Skin of body (tissue), 2 donors: ENCODE measurements around the gene CSRNP2. TPM values are rescaled to one million over a fixed set of nuclear protein-coding genes. Genes with fewer than 3 reads are reported as not detected.
"Not testable (repeated sequence)": the region's sequence is repeated elsewhere in the genome, so short reads cannot be mapped to it uniquely, and the experiment has no call there.

Experiments
- DNase-seq: peaks from one replicate; lab custom pipeline; 2025; lab: John Stamatoyannopoulos, UW
- total RNA-seq: library from RNA; depleted of rRNA; stranded (reverse); fragments of >200 nt; gene quantifications from one replicate; pipeline ENCODE4 v1.2.3, GENCODE V29; 2014

The CSRNP2 gene
- total RNA-seq, 1 donor from 2014 or later: 15.5 TPM

DNA sequence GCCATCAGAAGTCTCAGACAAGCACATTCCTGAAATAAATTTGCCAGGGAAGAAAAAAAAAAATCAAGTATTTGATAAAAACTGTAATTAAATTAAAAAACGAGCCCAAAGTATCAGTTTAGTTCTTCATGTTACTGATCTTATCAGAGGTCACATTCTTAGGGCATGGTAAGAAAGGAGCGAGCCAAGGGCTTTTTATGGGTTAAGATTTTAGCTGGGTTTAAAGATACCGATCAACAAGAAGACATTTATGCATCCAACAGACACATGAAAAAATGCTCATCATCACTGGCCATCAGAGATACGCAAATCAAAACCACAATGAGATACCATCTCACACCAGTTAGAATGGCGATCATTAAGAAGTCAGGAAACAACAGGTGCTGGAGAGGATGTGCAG, 5.0 kb downstream of the CSRNP2 start:
- not testable (repeated sequence) for DNase-seq

DNA sequence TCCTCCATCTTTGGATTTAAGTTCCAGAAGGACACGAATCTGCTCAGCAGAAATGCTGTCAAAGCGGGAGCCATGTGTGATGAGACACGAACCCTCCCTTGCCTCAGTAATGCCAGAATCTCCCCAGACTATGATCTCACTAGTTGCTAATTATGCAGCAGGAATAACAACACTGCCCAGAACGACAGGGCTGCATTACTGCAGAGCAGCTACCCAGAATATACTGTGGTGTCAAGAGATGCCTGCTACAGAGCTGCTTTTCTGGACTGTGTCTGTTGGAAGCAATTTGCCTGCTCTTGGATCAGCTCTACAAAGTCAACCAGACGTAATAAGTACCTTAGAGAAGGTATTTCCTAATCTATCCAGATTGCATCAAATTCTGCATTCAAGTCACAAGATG, 5.5 kb downstream of the CSRNP2 start:
- DNase-seq: peak; percentile 16

DNA sequence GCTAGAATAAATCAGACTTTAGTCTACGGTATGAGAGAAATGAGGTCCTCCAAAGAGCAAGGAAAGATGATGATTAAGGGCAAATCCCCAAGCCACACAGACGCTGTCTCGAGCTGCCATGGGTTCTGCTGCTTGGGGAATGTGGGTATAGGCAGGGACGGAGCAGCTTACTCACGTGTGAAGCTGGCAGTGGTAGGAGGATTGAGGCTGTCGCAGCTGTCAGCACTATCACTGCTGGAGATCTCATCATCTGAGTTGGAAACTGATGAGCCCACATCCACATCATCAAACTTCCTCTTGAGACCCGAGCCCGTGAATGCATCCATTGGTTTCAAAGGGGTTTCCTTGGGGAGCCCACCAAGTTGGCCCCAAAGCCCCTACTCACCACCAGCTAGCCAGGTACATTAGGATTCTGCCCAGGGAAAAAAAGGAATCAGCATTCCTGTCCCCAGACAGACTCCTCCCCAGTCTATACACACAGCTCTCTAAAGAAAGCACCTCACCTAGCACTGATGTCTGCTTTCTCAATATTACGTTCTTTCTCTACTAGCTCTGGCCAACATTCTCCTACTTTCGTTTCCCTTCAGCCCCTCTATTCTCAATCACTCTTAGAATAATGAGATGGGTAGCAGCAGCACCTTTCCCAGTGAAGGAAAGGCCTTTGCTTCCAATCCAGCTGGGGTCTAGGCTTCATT, 7.0 kb downstream of the CSRNP2 start:
- DNase-seq: no peak

DNA sequence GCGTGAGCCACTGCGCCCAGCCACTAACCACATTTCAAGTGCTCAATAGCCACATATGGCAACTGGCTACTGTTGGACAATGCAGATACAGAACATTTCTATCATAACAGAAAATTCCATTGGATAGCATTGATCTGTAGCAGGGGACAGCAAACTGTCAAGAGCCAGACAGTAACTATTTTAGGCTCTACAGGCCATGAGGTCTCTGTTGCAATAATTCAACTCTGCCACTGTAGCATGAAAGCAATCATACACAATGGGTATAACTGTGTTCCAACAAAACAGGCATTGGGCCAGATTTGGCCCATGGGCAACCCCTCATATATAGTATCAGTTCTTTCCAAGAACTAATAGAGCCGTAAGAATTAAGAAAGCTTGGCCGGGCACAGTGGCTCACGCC, 8.0 kb downstream of the CSRNP2 start:
- DNase-seq: no peak

DNA sequence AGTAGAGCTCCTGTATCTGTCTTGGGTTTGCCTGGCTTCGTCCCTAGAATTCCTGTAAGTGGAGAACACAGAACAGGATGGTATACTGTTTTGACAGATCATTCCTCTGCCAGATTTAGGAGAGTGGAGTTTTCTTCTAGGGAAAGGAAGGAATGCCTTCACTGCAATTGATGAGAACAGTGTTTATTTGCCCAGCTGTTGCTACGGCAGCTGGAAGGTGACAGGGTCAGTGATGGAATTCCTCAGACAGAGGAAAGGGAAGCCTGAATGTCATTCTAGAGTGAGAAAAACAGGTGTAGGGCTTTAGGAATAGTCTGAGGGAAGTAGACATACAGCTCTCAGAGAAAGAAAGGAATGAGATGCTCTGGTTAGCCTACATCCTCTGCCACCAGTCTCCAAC, 11.7 kb downstream of the CSRNP2 start:
- no peak for DNase-seq

DNA sequence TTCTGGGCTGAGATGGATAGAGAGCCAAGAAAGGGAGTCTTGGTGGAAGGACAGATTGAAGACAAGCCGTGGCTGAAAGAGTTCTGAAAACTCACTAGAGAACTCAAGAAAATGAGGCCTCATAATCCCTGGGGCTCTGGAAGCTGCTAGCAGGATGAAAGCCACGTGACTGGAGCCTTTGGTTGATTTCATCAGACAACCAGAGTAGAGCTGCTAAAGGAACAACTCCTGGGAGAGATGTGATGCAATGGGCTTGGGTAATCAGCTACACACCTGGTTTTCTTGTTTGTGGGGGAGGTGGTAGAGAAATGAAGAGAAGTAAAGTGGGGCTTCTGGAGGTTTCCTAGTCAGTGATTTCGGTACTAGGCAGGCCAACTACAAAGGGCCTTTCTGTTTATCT, 13.4 kb downstream of the CSRNP2 start:
- no peak for DNase-seq

DNA sequence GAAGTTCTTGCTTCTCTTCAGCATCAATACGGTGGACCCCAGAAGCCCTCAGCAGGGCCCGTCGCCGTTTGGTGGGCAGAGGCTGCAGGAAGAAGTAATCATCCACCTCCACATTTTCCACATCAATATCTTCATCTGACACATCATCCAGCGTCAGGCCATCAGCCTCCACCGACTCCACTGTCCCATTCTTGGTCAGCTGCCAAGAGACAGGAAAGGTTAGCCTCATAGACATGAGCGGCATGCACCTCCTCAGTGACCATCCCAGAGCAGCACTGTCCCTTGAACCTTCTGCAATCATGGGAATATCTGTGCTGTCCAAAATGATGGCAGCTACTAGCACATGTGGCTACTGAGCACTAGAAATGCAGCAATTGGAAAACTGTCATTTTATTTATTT, 15.6 kb downstream of the CSRNP2 start:
- no peak for DNase-seq

DNA sequence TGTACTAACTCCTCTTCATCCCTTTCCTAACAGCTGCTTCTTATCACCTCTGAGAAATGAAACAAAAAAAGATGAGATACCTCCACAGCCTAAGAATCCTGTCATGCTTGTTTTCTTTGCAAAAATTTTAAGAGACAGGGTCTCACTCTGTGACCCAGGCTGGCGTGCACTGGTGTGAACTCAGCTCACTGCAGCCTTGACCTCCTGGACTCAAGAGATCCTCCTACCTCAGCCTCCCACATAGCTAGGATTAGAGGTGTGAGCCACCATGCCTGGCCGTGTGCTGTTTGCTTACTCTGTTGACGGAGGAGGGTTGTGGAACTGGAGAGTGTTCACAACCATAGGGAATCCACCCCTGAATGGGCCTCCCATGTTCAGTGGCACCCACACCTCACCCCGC, 16.2 kb downstream of the CSRNP2 start:
- no peak for DNase-seq

DNA sequence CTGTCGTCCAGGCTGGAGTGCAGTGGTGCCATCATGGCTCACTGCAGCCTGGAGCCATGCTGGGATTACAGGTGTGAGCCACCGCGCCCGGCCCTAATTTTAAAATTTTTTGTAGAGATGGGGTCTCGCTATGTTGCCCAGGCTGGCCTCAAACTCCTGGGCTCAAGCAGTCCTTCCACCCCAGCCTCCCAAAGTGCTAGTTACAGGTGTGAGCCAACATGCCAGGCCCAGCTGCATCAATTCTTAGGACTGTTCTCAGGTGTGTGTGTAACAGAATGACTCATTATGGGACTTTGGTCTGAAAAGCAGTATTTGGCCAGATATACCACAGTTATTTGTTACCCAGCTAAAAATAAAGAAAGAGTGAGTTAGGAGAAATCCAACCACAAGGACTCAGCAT, 17.9 kb downstream of the CSRNP2 start:
- no peak for DNase-seq

DNA sequence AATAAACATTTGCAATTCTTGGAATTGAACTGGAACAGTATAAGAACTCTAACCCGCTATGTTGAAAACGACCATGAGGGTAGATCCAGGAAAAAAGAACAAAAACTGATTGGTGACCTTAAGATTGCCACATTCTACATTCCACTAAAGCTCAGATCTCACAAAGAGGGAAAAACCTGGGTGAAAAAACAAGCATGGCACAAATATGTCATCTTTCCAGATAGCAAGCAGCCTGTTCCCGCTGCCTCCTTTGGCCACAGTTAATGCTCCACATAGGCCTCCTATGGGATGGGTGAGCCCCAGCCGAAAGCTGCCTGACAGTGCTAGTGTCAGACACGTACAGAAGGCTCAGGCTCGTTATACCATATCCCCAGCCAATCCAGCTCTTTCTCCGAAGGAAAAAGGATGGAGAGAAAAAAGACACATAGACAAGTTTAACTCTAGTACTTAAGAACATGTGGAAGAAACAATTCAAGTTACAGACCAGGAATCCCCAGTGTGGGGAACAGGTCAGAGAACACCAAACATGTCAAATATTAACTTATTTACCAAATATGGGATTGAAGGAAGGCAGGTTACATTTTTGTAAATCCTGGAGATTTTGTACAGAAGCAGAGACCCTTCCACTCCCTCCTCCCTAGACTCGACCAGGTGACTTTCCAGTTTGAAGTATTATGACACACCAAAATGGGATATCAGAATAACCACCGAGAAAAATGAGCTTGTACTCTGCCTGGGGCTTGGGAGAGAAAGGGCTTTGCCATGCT, 20.6 kb downstream of the CSRNP2 start:
- no peak for DNase-seq

DNA sequence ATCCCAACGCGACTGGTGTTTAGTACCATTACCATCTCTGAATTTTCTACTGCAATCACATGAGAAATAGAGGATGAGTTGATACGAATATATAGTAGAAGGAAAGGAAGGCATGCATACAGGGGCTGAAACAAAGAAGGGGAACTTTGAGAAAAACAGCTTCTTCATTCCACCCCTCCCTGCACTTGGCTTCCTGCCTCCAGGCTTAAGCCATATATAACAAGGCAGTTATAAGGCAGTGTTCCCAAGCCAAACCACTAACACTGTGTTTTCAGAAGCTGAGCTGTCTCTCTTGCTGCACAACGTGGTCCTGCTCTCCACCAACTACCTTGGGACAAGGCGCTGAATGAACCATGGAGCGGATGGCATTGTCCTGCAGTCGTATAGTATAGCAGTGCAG, 24.3 kb downstream of the CSRNP2 start:
- no peak for DNase-seq

DNA sequence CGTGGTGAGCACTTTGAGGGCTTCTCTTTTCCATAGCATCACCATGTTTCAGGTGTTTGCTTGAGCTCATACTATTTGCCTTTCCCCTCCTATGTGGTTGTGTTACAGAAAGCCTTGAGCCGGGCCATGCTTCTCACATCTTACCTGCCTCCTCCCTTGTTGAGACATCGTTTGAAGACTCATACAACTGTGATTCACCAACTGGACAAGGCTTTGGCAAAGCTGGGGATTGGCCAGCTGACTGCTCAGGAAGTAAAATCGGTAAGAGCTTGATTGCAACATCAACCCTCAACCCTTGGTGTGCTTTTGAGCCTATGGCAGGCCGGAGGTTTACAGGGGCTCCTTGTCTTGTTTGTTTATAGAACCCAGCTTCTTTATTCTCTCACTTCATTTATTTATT, 27.2 kb downstream of the CSRNP2 start:
- no peak for DNase-seq

DNA sequence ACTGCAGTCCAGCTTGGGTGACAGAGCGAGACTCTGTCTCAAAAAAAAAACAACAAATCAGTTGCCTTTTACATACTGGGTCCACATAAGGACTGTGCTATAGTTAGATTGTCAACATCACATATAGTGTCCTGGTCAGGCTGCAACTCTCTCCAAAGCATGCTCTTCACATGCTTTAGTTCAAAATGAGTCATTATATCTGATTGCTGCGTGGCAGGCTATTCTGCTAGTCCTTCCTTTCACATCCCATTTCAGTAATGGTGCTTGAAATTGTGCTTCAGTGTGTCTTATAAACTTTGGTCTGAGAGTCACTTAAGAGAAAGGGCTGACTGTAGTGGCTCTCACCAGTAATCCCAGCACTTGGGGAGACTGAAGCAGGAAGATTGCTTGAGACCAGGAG, 28.3 kb downstream of the CSRNP2 start:
- DNase-seq: no peak

DNA sequence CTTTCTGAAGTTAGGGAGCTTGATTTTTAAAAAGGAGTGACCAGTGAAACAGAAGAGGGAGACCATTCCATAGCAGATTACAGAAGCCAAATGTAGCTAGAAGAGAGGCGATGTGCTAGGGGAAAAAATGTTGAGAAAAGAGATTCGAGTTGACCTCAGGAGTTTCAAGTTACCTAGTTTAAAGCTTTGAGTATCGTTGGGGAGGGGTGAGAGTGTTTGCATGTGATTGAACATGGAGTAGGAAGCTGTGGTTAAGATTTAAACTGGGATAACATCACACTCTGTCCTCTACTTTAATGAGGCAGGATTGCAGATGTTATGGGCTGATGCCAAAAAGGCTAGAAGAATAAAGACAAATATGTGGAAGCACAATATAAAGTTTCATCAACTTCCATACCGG, 31.6 kb downstream of the CSRNP2 start:
- no peak for DNase-seq

DNA sequence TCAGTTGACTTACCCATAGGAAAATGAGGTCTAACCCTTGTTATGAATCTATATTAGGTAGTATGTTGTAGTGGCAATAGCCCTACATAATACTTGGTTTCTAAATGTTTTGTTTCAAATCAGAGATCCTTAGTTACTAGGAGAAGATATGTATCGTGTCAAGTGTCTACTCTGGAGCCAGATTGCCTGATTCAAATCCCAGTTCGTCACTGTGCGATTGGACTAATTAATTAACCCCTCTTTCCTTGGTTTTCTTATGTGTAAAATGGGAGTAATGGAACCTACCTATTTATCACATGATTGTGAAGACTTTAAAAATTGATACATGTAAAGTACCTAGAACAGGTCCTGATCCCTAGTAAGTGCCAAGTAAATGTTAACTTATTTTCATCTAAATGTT, 33.9 kb downstream of the CSRNP2 start:
- DNase-seq: no peak

DNA sequence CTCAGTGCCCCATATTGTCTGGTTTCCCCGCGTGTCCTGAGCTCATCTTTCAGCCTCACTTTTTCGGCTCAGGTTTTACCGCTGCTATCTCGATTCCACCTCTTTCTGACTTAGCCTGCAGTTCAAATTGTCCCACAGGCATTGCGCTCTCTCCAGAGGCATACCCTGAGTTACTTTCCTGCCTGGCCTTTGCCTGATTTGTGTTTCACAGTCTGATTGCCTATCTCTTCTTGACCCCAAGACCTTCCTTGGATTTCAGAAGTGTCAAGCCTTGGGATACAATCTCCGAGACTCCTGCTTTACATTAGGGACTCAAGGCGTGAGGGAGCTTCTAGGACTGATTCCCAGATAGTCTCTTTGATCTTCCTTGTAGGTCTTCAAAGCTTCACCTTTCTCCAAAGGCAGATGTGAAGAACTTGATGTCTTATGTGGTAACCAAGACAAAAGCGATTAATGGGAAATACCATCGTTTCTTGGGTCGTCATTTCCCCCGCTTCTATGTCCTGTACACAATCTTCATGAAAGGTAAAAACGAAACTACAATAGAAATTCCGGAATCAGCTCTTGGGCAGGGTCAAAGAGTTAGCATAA, 34.6 kb downstream of the CSRNP2 start:
- no peak for DNase-seq

DNA sequence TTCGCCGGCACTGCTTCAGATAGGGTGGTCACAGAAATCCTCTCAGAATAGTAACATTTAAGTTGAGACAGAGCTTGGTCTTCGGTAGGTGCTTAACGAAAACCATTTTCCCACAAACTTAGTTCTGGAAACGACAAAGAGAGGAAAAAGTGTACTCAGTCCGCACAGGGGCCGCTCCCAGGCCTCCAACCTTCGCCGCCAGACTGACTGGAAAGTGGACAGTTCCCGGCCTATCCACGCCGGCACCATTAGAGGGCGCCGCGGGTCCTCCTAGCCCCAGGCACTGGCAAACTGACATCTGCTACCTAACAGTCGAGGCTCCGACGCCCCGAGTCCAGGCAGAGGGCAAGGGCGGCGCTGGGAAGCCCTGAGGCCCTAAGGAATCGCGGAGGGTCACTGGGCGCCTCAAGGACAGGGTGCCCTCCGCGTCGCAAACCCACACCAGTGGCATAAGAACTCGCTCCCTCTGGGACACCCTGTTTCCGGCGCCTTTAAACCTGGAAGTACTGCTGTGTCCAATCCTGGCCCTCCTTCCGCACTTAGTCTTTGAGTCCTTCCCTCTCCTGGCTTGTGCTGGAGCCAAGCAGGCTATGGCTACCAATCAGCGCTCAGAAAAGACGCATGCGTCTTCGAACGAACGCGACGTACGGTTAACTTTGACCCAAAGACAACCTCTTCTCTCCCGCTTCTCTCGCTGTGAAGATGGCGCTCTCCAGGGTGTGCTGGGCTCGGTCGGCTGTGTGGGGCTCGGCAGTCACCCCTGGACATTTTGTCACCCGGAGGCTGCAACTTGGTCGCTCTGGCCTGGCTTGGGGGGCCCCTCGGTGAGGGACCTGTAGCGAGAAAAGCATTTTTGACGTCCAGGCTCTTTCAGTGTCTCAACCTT, 35.5 kb downstream of the CSRNP2 start, which contains the start of gene LETMD1:
LETMD1 (plus strand) TSS at position 673 of the 886 bp plus-strand sequence; CDS start at position 703, 30 bp downstream.
- peak; percentile 99 for DNase-seq

DNA sequence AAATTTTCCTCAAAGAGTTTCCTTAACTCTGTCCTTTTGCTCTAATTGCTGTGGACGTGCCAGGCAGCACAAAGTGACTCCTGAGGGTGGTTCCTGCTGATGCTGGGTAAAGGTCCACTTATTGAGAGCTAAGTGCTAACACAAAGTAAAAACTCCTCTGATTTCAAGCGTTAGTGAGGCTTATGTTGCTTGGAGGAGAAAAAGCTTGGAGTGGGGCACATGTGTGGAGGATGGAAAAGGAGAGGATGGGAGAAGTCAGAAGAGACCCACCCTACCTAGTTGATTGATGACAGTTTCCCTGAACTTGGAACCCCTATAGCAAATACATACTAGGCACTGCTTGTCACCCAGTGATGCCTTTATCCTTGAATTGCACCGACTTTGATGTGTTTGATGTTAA, 47.1 kb downstream of the CSRNP2 start:
- DNase-seq: no peak

DNA sequence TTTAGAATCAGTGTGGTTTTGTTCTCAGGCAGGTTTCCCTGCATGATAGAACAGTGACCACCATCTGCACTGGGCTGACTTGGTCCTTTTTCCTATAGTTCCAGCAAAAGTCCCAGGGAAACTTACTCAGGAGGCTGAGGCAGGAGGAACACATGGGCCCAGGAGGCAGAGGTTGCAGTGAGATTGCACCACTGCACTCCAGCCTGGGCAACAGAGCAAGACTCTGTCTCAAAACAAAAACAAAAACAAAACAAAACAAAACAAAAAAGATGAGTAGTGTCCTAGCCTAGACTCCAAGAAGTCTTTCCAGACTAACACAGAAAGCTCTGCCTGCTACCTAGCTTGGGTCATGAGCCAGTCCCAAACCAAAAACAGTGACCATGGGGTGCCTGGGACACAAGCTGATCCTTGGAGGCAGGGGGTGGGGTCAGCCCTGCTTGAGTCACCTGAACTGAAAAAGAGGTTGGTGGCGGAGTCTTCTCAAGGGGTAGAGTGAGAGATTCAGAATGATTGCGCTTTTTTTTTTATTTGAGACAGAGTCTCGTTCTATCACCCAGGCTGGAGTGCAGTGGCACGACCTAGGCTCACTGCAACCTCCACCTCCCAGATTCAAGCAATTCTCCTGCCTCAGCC, 49.8 kb downstream of the CSRNP2 start:
- no peak for DNase-seq

DNA sequence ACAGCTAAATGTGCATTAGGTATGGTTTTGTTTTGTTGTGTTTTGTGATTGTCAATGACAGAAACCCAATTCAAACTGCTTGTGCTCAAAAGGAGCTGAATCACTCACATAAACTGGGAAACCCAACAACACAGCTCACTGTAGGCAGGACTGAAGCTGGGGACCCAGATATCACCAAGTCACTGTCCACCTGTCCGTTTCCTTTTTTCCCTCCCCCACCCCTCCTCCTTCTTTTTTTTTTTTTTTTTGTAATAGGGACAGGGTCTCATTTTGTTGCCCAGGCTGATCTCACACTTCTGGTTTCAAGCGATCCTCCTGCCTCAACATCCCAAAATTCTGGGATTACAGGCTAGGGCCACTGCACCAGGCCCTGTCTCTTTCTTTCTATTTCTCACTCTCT, 50.3 kb downstream of the CSRNP2 start:
- DNase-seq: no peak

DNA sequence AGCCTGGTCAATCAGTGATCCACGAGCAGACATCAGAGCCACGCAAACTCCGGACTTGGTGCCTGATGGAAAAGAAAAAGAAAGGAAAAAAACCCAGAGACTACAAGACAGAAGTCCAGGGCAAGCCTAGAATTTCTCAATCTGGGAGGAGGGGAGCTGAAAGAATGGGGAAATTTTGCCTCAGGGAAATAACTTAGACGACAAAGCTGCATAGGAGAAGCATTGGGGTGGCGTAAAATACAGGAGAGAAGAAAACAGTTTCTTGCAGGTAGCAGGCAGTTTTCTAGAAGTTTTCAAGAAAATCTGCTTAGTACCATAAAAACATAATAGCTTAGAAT, 54.6 kb downstream of the CSRNP2 start:
- no peak for DNase-seq
